ENCODE measurements around the gene DHRS4L2.
A peak's percentile ranks its signal among the peaks of the same experiment; 100 is the strongest.
"Not testable (repeated sequence)": the region's sequence is repeated elsewhere in the genome, so short reads cannot be mapped to it uniquely, and the experiment has no call there.

The DHRS4L2 gene

DNA sequence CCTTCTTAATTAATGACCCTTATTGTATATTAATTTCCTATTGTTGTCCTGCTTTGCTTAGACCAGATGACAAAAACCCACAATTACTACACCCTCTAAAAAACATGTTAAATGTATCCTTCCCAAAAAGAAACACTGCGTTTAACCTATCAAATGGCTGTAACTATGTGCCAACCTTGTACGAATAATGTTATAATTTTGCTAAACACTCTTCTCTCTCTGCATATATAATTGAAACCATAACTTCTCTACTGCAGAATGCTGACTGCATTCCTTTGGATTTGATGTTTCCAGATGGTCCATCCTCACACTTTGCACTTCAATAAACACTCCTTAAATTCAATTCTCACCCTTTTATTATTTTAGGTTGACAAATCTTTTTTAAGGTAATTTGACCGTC lies 31.8 kb downstream of the DHRS4L2 start:
- not testable (repeated sequence) for DNase-seq

DNA sequence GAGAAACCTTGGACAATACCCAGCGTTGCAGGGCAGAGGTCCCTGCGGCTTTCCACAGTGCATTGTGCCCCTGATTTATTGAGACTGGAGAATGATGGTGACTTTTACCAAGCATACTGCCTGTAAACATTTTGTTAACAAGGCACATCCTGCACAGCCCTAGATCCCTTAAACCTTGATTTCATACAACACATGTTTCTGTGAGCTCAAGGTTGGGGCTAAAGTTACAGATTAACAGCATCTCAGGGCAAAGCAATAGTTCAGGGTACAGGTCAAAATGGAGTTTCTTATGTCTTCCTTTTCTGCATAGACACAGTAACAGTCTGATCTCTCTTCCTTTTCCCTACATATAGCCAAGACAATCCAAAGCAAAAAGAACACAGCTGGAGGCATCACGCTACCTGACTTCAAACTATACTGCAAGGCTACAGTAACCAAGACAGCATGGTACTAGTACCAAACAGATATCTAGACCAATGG lies 36.2 kb downstream of the DHRS4L2 start:
- DNase-seq: not testable (repeated sequence)

- not testable (repeated sequence) for DNase-seq
These were observed 41.0 kb downstream of the DHRS4L2 start for GRCh38 chr14:24029687-24030086.

GRCh38 chr14:24031331-24031730 lies 42.6 kb downstream of the DHRS4L2 start:
- DNase-seq: not testable (repeated sequence)

GRCh38 chr14:24032727-24033418 lies 44.1 kb downstream of the DHRS4L2 start:
- no peak for DNase-seq

GRCh38 chr14:24035769-24036168 lies 47.0 kb downstream of the DHRS4L2 start:
- not testable (repeated sequence) for DNase-seq

DNA sequence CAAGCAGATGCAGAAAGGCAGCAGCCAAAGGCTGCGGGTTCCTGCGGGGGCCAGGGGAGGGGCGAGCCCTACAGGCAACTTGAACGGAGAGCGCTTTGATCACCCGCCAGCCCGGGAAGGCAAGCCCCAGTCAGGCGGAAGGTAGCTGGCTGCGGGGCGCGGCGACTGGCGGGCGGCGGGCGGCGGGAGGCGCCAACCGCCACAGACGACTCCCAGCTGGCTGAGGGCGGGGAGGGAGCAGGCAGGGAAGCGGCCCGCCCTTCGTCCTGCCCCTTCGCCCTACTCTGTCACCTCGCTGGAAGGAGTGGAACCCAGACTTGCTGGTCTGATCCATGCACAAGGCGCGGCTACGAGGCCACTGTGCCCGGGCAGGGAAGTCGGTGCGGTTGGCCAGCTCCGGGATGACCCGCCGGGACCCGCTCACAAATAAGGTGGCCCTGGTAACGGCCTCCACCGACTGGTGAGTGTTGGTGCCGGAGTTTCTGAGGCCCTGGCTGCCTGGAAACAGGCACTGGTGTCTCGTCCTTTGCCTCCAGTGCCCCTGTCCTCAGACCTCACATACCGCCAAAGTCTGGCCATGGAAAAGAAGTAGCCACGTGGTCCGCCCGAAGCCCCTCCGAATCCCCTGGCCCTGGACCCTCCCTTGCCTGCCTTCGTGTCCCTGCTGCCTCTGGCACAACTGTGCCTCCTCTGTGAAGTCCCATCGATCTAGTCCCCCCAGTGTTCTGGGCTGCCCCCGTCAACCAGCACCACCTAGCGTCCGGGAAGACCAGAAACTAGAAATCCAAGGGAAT lies 47.6 kb downstream of the DHRS4L2 start:
- peak; percentile 62 for DNase-seq

DNA sequence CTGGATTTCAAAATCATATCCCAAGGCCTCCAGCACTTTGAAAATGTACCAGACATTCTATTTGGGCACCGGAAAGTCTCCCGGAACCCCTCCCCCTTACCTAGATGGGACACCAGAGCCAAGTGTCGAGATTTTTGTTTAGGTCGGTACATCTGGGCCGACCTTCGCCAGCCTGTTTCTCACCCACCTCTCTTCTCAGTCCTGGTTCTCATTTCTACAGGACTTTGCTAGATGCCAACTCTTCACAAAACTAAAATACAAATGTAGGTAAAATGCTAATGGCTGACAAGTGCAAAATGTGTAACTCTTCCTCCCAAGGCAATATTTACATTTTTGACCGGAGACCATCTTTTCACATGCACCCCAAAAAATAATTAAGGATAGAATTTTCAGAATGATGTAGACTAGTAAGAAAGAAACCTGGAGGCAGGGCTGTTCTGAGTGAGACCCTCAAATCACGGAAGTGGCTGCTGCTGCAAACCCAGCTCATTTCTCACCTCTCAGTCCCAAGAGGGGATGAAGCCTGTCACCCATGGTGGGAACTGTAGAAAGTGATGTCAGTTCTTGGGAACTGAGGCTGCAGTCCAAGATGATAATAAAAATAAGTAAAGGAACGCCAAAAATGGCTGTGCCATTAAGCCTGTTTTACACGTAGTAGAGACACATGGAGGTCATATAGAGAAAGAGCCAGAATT lies 48.4 kb downstream of the DHRS4L2 start:
- not testable (repeated sequence) for DNase-seq

- peak; percentile 44 for DNase-seq
These were observed 48.9 kb downstream of the DHRS4L2 start for GRCh38 chr14:24037658-24038037.

- no peak for DNase-seq
These were observed 50.0 kb downstream of the DHRS4L2 start for GRCh38 chr14:24038686-24039085.

GRCh38 chr14:24040692-24041091 lies 52.0 kb downstream of the DHRS4L2 start:
- no peak for DNase-seq

GRCh38 chr14:24042746-24043145 lies 54.0 kb downstream of the DHRS4L2 start:
- peak; percentile 34 for DNase-seq

DNA sequence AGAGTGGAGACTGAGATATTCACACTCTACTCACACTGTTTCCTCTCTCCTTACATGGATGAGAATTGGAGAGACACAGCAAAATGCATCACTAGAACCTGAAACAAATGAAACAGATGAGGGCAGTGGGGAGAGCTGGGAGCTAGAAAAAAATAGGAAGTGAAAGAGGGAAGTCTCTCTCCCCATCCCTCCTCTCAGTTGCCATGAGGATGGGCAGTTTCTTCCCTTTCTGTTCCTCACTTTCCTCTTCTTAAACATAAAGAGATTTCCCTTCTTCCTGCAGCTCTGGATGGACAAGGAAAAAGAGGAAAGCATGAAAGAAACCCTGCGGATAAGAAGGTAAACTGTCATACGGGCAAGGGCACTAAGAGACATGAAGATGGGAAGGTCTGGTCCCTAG lies 60.3 kb downstream of the DHRS4L2 start:
- DNase-seq: not testable (repeated sequence)

DNA sequence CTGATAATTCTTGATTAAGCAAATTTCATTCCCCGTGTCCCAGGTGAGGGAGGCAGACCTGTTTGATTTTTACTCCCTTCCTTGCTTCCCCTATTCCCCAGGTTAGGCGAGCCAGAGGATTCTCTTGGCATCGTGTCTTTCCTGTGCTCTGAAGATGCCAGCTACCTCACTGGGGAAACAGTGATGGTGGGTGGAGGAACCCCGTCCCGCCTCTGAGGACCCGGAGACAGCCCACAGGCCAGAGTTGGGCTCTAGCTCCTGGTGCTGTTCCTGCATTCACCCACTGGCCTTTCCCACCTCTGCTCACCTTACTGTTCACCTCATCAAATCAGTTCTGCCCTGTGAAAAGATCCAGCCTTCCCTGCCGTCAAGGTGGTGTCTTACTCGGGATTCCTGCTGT lies 62.0 kb downstream of the DHRS4L2 start:
- not testable (repeated sequence) for DNase-seq

GRCh38 chr14:24051176-24051788 lies 62.6 kb downstream of the DHRS4L2 start:
- no peak for DNase-seq

DNA sequence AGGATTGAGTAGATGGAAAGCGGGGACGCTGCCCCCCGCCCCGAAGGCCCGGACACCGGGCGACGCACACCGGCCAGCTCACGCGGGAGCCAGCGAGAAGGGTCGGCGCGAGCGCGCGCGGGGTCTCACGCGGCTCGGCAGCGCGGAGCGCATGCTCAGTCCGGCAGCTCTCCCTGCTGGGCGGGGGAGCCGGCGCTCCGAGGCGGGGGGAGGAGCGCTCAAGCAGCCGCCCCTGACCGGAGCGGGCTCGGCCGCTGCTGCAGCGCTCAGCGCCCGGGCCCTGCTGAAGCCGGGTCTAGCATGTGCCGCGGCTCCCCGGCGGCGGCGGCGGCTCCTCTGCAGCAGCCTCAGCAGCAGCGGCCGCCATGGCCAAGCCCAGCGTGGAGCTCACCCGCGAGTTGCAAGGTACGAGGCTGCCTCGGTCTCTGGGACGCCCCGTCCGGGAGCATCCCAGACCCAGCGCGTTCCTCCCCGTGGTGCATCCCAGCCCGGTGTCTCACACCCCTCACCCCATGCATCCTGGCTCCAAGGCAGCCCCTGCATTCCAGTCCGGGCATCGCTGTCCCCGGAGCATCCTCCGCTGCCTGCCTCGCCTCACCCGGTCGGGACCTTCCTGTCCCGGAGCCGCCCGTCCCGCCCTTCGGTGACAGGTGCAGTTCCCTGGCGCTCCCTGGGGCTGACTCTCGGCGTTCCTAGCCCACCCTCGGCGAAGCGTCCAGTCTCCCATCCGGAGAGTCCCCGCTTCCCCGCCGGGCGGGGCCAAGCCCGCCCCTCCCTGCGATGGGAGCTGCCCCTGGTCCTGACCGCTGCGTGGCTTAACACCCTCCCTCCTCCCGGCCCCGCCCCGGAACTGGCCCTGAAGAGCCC lies 63.3 kb downstream of the DHRS4L2 start, which contains the start of gene CARMIL3:
Gene CARMIL3, plus strand, starts transcription at position 221 of the 867 bp plus-strand sequence. Its CDS starts 145 bp downstream, at position 366.
- peak; percentile 34 for DNase-seq

DNA sequence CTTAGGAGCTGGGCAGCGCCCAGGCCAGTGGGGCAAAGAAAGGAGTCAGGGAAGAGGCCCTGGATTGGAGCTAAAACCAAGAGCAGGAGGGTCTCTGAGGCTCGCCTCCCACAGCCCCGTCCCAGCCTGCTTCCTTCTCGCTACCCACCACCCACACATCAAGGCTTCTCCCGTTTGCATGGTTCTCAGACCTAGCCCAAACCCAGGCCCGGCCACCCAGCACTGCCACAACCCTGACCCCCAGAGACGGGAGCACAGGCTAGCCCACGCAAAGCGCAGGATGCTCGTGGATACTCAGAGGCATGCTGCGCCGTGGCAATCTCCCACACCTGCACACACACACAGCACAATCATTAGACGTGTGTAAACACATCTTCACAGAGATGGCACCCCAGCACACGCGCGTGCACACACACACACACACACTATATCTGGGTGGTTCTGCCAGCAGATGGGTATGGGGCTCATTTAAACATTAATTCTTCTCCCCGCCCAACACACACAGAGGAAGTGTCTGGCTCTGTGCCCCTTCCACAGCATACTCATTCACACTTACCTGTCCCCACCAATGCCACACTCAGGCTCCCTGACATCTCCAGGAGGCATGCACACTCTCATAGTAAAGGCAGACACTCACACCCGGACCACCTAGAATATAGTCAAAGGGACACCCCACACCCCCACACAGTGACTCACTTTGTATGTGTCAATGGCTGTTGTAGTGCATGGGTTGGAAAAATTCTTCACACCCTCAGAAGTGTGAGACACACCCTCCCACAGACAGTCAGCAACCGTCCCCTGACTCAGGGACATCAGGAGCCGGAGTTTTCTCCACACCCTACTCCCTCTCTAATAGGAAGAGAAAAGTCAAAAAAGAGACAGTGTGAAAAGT lies 64.2 kb downstream of the DHRS4L2 start:
- no peak for DNase-seq

DNA sequence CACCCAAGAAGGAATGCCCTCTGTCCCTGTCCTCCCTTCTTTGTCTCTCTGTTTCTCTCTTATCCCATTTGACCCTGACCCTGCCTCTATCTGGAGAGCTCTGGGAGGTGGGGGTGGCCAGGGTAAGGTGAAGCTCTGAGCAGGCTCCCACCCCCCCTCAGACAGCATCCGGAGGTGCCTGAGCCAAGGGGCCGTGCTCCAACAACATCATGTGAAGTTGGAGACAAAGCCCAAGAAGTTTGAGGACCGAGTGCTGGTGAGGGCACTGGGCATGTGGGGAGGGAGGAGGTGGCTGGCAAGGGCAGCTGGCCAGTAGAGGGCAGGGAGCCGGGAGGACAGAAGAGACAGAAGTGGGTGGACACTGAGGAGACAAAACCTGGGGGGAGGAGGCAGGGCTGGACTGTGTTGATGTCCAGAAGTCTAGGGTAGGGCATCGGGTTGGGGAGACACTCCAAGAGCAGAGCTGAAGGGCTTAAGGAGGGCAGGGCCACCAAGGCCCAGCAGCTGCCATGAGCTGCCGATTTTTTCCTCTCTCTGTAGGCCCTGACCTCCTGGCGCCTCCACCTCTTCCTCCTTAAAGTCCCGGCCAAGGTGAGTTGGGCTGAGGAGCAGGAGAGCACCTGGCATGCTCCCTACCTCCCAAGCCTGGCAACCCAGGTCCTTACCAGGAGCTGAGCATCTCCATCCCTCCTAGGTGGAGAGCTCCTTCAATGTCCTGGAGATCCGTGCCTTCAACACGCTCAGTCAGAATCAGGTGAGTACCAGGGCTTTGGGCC lies 65.0 kb downstream of the DHRS4L2 start:
- DNase-seq: no peak

DNA sequence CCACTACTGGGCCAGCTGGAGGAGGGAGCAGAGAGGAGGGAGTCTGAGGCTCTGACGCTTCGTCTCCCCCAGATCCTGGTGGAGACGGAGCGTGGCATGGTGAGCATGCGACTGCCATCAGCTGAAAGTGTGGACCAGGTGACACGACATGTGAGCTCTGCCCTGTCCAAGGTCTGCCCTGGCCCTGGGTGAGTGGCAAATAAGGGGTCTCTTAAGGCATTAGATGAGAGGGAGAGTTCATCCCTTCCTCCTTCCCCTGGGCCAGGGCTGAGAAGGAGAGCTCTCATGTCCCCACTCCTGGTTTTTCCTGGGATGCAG lies 65.6 kb downstream of the DHRS4L2 start:
- no peak for DNase-seq

- DNase-seq: no peak
These were observed 65.9 kb downstream of the DHRS4L2 start for GRCh38 chr14:24054646-24055045.
